ENCODE data around the gene SLC7A14.

The SLC7A14 gene

DNA sequence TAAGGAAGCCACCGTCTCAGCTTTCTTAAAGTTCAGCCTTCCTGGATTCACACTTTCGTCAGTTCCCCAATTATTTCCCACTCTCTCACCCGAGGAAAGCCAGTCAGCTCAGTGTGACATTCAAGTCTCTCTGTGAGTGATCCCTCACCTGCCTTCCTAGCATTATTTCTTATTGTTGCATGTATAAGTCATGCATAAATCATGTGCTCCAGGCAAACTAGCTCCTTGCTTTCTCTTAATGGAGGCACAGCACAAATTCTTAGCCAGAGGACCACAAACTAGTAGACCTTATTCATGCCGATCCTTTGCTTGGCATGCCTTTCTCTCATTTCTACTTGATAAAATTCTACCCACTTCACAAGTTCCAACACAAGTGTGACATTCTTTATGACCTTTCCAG, 122.9 kb downstream of the SLC7A14 start:
- TF ChIP-seq, protein P1, sequence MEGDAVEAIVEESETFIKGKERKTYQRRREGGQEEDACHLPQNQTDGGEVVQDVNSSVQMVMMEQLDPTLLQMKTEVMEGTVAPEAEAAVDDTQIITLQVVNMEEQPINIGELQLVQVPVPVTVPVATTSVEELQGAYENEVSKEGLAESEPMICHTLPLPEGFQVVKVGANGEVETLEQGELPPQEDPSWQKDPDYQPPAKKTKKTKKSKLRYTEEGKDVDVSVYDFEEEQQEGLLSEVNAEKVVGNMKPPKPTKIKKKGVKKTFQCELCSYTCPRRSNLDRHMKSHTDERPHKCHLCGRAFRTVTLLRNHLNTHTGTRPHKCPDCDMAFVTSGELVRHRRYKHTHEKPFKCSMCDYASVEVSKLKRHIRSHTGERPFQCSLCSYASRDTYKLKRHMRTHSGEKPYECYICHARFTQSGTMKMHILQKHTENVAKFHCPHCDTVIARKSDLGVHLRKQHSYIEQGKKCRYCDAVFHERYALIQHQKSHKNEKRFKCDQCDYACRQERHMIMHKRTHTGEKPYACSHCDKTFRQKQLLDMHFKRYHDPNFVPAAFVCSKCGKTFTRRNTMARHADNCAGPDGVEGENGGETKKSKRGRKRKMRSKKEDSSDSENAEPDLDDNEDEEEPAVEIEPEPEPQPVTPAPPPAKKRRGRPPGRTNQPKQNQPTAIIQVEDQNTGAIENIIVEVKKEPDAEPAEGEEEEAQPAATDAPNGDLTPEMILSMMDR (IDR thresholded peaks at IDR 0.05), result no peak
- peaks cover 62% of the 10 kb centered on the region for H3K4me1 Mint-ChIP-seq
- H3K9me3 Mint-ChIP-seq, result no peaks in the 10 kb centered on the region
- no peaks in the 10 kb centered on the region for H3K36me3 Mint-ChIP-seq (ENCODE audit: low read depth)
- no peak for DNase-seq
- no peak overlapping the region for H3K4me3 Mint-ChIP-seq
- H3K27me3 Mint-ChIP-seq (ENCODE audit: low read depth, poor library complexity), result peaks cover 6% of the 10 kb centered on the region
- H3K27ac Mint-ChIP-seq, result no peak overlapping the region

DNA sequence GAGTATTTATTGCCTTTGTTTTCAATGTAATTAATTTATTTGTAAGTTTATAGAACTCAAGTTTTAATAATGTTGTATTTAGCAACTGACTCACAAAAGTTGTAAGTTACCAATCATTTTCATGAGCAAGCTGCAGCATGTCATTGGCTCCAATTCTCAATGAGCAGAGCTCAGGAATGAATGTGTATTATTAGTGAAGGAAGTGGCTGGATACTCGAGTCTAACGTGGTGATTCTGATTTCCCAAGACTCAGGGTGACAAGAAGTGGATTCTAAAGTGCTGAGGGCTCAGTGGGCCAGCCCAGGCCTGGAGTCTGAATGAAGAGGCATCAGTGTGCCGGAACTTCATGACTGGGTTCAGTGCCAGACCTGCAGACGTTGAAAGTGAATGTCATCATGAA, 127.6 kb downstream of the SLC7A14 start:
- Mint-ChIP-seq H3K4me3 (no peak overlapping the region), H3K27me3 (ENCODE audit: low read depth, poor library complexity) (peaks cover 3% of the 10 kb centered on the region), H3K4me1 (peaks cover 24% of the 10 kb centered on the region), H3K27ac (no peak overlapping the region), H3K9me3 (no peaks in the 10 kb centered on the region), H3K36me3 (ENCODE audit: low read depth) (no peaks in the 10 kb centered on the region)
- DNase-seq, result no peak
- TF ChIP-seq, protein P1 (IDR thresholded peaks at IDR 0.05), result no peak

DNA sequence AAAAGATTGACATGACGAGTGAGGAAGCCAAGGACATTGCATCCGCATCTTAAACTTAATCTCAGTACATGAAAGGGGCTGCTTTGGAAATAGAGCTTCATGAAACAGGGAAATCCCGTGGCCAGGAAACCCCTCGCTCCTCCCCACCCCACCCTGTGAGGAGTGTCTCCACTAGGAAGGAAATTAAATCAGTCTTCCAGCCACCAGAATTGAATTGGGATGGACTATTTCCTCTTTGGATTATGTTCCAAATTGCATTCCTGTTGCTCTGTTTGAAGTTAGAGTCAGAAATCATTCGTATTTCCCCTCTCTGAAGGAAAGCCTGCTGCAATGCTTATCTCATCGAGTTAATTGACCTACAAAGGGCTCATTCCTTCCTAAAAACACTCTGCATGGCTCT, 131.4 kb downstream of the SLC7A14 start:
- Mint-ChIP-seq H3K27me3 (ENCODE audit: low read depth, poor library complexity) (no peaks in the 10 kb centered on the region), H3K9me3 (no peaks in the 10 kb centered on the region), H3K36me3 (ENCODE audit: low read depth) (no peaks in the 10 kb centered on the region), H3K27ac (no peak overlapping the region), H3K4me3 (no peak overlapping the region), H3K4me1 (peaks cover 19% of the 10 kb centered on the region)
- no peak for DNase-seq
- TF ChIP-seq, protein P1 (IDR thresholded peaks at IDR 0.05), result no peak

DNA sequence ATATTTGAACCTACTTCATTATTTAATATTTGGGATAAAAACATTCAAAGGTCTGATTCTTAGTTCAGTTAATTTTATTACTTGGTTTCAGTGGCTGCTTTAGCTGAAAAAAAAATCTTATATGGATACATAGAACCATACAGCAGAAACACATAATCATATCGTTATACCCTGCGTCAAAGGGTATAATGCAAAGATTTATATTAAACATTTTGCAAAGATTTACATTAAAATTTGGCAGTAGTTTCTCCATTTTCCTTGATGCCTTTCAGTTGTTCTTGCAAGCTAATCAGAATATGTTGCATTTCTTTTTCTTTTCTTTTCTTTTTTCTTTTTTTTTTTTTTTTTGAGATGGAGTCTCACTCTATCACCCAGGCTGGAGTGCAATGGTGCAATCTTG, 135.8 kb downstream of the SLC7A14 start:
- H3K4me1 Mint-ChIP-seq, result peaks cover 25% of the 10 kb centered on the region
- H3K9me3 Mint-ChIP-seq, result no peaks in the 10 kb centered on the region
- no peak overlapping the region for H3K27ac Mint-ChIP-seq
- no peaks in the 10 kb centered on the region for H3K27me3 Mint-ChIP-seq (ENCODE audit: low read depth, poor library complexity)
- no peak overlapping the region for H3K4me3 Mint-ChIP-seq
- H3K36me3 Mint-ChIP-seq (ENCODE audit: low read depth), result no peaks in the 10 kb centered on the region
- DNase-seq, result no peak
- TF ChIP-seq, protein P1 (IDR thresholded peaks at IDR 0.05), result no peak

DNA sequence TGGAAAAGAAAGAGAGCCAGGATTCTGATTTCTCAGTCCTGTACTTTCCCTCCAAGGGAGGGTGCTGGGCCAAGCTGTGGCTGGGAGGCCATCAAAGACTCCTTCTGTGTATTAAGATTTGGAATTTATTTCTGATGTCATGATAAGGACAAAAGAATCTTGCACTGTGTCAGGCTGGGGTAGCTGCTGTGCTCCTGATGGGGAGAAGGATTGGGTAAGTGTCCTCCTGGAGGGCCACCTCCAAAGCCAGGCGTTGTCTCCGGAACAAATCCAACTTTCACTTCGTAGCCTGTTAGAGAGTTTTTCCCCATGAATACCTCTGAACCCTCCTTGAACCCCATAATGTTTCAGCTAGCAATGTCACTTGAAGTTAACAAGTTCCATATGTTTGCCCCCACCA, 137.3 kb downstream of the SLC7A14 start:
- Mint-ChIP-seq H3K36me3 (ENCODE audit: low read depth) (no peaks in the 10 kb centered on the region), H3K27me3 (ENCODE audit: low read depth, poor library complexity) (no peaks in the 10 kb centered on the region), H3K4me1 (peaks cover 20% of the 10 kb centered on the region), H3K27ac (no peak overlapping the region), H3K4me3 (no peak overlapping the region), H3K9me3 (no peaks in the 10 kb centered on the region)
- TF ChIP-seq, protein P1 (IDR thresholded peaks at IDR 0.05), result no peak
- no peak for DNase-seq

DNA sequence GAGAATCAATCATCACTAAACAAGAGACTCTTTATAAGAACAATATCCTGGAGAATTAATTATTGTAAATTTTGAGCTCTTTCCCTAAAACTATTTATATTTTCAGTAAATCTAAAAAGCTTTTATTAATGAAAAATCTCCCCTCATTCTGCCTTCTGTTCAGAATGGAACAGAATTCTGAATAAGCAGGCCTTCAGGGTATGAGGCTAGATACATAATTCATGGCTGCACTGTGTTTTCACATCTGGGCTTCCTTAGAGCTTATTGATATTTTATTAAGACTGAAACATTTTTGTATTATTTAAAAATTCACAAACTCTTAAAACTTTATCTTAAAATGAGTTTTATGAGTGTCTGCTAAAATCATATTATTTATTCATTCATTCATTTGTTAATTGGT, 142.4 kb downstream of the SLC7A14 start:
- H3K9me3 Mint-ChIP-seq, result no peaks in the 10 kb centered on the region
- no peak overlapping the region for H3K4me3 Mint-ChIP-seq
- no peak for DNase-seq
- TF ChIP-seq, protein P1 (IDR thresholded peaks at IDR 0.05), result no peak
- no peak overlapping the region for H3K27ac Mint-ChIP-seq
- no peaks in the 10 kb centered on the region for H3K36me3 Mint-ChIP-seq (ENCODE audit: low read depth)
- H3K4me1 Mint-ChIP-seq, result peaks cover 7% of the 10 kb centered on the region
- peaks cover 7% of the 10 kb centered on the region for H3K27me3 Mint-ChIP-seq (ENCODE audit: low read depth, poor library complexity)
